ENCODE measurements around the gene LTBP1.

LTBP1 gene

GRCh38 chr2:33011941-33012340 lies 65.2 kb downstream of the LTBP1 start:
- no peak for DNase-seq (ENCODE audit: low read depth, low spot score)

- no peak for DNase-seq (ENCODE audit: low read depth, low spot score)
Observed at GRCh38 chr2:33013684-33014110, 66.9 kb downstream of the LTBP1 start.

GRCh38 chr2:33014268-33014667 lies 67.5 kb downstream of the LTBP1 start:
- DNase-seq (ENCODE audit: low read depth, low spot score), result no peak

GRCh38 chr2:33015421-33016142 lies 68.8 kb downstream of the LTBP1 start:
- DNase-seq (ENCODE audit: low read depth, low spot score), result no peak

GRCh38 chr2:33018271-33018670 lies 71.5 kb downstream of the LTBP1 start:
- DNase-seq (ENCODE audit: low read depth, low spot score), result no peak

- DNase-seq (ENCODE audit: low read depth, low spot score), result no peak
Observed at GRCh38 chr2:33019796-33020195, 73.0 kb downstream of the LTBP1 start.

GRCh38 chr2:33020883-33021282 lies 74.1 kb downstream of the LTBP1 start:
- no peak for DNase-seq (ENCODE audit: low read depth, low spot score)

GRCh38 chr2:33021542-33022227 lies 74.9 kb downstream of the LTBP1 start:
- no peak for DNase-seq (ENCODE audit: low read depth, low spot score)

- no peak for DNase-seq (ENCODE audit: low read depth, low spot score)
Observed at GRCh38 chr2:33022395-33022985, 75.7 kb downstream of the LTBP1 start.

- DNase-seq (ENCODE audit: low read depth, low spot score), result no peak
Observed at GRCh38 chr2:33022989-33023727, 76.4 kb downstream of the LTBP1 start.

- no peak for DNase-seq (ENCODE audit: low read depth, low spot score)
Observed at GRCh38 chr2:33023728-33024500, 77.2 kb downstream of the LTBP1 start.

GRCh38 chr2:33024758-33025157 lies 78.0 kb downstream of the LTBP1 start:
- DNase-seq (ENCODE audit: low read depth, low spot score), result no peak

- DNase-seq (ENCODE audit: low read depth, low spot score), result no peak
Observed at GRCh38 chr2:33029459-33029858, 82.7 kb downstream of the LTBP1 start.

GRCh38 chr2:33029926-33030325 lies 83.2 kb downstream of the LTBP1 start:
- no peak for DNase-seq (ENCODE audit: low read depth, low spot score)

GRCh38 chr2:33030326-33030725 lies 83.6 kb downstream of the LTBP1 start:
- no peak for DNase-seq (ENCODE audit: low read depth, low spot score)

- DNase-seq (ENCODE audit: low read depth, low spot score), result no peak
Observed at GRCh38 chr2:33032245-33032644, 85.5 kb downstream of the LTBP1 start.

- DNase-seq (ENCODE audit: low read depth, low spot score), result no peak
Observed at GRCh38 chr2:33033606-33034081, 86.9 kb downstream of the LTBP1 start.

- no peak for DNase-seq (ENCODE audit: low read depth, low spot score)
Observed at GRCh38 chr2:33034784-33035183, 88.0 kb downstream of the LTBP1 start.

- no peak for DNase-seq (ENCODE audit: low read depth, low spot score)
Observed at GRCh38 chr2:33038230-33038629, 91.5 kb downstream of the LTBP1 start.

- DNase-seq (ENCODE audit: low read depth, low spot score), result no peak
Observed at GRCh38 chr2:33038799-33039198, 92.0 kb downstream of the LTBP1 start.

- DNase-seq (ENCODE audit: low read depth, low spot score), result no peak
Observed at GRCh38 chr2:33040541-33040940, 93.8 kb downstream of the LTBP1 start.
